Naive thymus-derived CD4-positive, alpha-beta T cell (primary cell): ENCODE results near the gene ROBO1. TPM values are rescaled to one million over a fixed set of nuclear protein-coding genes. Genes with fewer than 3 reads are reported as not detected.

ENCODE experiments used
- ATAC-seq: fragments of 150-1000 bp; cut with Tn5 transposase; 2 replicates; pipeline ENCODE4 v1.10.0; 2021; ENCODE audit warnings: mild to moderate bottlenecking, moderate library complexity
- CTCF ChIA-PET: fragments of 350-600 bp; sonication (Branson Sonifier 250); formaldehyde crosslinking; loops from one replicate; lab custom pipeline; 2021; ENCODE audit warnings: antibody characterized with exemption; lab: Charles Lee
- POLR2A ChIA-PET: fragments of 350-600 bp; sonication (Branson Sonifier 250); formaldehyde crosslinking; loops from one replicate; lab custom pipeline; 2021; ENCODE audit warnings: antibody characterized with exemption, inconsistent platforms; lab: Charles Lee
- DNase-seq, 9 donors: peaks; one replicate each; pipeline versions ENCODE4 v3.0.0 to v3.0.0-alpha.2; 2020 to 2022; ENCODE audit warnings: mixed read lengths in 1 of 9
- H3K27ac ChIP-seq: one replicate; pipeline ENCODE4 v1.7.0; 2013; ENCODE audit warnings: mild to moderate bottlenecking, low read depth, low read length, moderate library complexity
- H3K27me3 ChIP-seq, 2 donors: one replicate each; pipeline ENCODE4 v1.7.0; 2013; ENCODE audit warnings: low read length in 2 of 2, mild to moderate bottlenecking in 2 of 2, moderate library complexity in 2 of 2; ENCODE audit not compliant: control insufficient read depth in 2 of 2, insufficient read depth in 2 of 2
- H3K36me3 ChIP-seq, 3 experiments: 1 replicate in 2 of 3; 2 replicates in 1 of 3; pipeline ENCODE4 v1.7.0; 2013; ENCODE audit warnings: low read length in 3 of 3, mild to moderate bottlenecking in 3 of 3, moderate library complexity in 1 of 3; ENCODE audit not compliant: insufficient read depth in 3 of 3, control insufficient read depth in 2 of 3
- H3K4me1 ChIP-seq, 2 donors: one replicate each; pipeline ENCODE4 v1.7.0; 2013; ENCODE audit warnings: low read length in 2 of 2, mild to moderate bottlenecking in 2 of 2, moderate library complexity in 1 of 2; ENCODE audit not compliant: control insufficient read depth in 2 of 2, insufficient read depth in 2 of 2
- H3K4me3 ChIP-seq: 2 replicates; pipeline ENCODE4 v1.7.0; 2013; ENCODE audit warnings: mild to moderate bottlenecking, low read length
- H3K9me3 ChIP-seq, 3 experiments: 1 replicate in 2 of 3; 2 replicates in 1 of 3; pipeline ENCODE4 v1.7.0; 2013; ENCODE audit warnings: low read length in 3 of 3; ENCODE audit not compliant: control insufficient read depth in 2 of 3
- H3K27ac Mint-ChIP-seq, 9 donors: one replicate each; pipeline ENCODE4 v1.8.0; 2020 to 2022; ENCODE audit warnings: mixed read lengths in 9 of 9, mild to moderate bottlenecking in 8 of 9, moderate library complexity in 5 of 9, inconsistent platforms in 2 of 9
- H3K27me3 Mint-ChIP-seq, 5 donors: one replicate each; pipeline ENCODE4 v1.8.0; 2021 to 2022; ENCODE audit warnings: mixed read lengths in 5 of 5, mild to moderate bottlenecking in 1 of 5
- H3K36me3 Mint-ChIP-seq, 5 donors: one replicate each; pipeline ENCODE4 v1.8.0; 2020 to 2022; ENCODE audit warnings: mixed read lengths in 5 of 5, mild to moderate bottlenecking in 3 of 5, inconsistent platforms in 1 of 5
- H3K4me1 Mint-ChIP-seq, 7 donors: one replicate each; pipeline ENCODE4 v1.8.0; 2020 to 2022; ENCODE audit warnings: mixed read lengths in 7 of 7, mild to moderate bottlenecking in 3 of 7, inconsistent platforms in 1 of 7
- H3K4me3 Mint-ChIP-seq, 10 donors: one replicate each; pipeline ENCODE4 v1.8.0; 2020 to 2022; ENCODE audit warnings: mild to moderate bottlenecking in 10 of 10, mixed read lengths in 10 of 10, moderate library complexity in 6 of 10, inconsistent platforms in 2 of 10
- H3K9me3 Mint-ChIP-seq, 11 donors: one replicate each; pipeline ENCODE4 v1.8.0; 2020 to 2022; ENCODE audit warnings: mixed read lengths in 11 of 11, mild to moderate bottlenecking in 4 of 11, inconsistent platforms in 1 of 11, moderate library complexity in 1 of 11
- intact Hi-C, 2 donors: fragments of 100-400 bp; cut with micrococcal nuclease; formaldehyde crosslinking; loops; one replicate each; pipeline ENCODE4 v1.15.1; 2023
- polyA plus RNA-seq, 2 donors: library from polyadenylated mRNA; unstranded; fragments of 300-500 nt; fragmentation: Illumina TruSeq; gene quantifications; one replicate each; pipeline ENCODE4 v1.2.3, GENCODE V29; 2021
- total RNA-seq, 6 experiments: library from RNA in 5 of 6; stranded (reverse) in 5 of 6; gene quantifications; 1 replicate in 5 of 6; 2 replicates in 1 of 6; pipeline ENCODE4 v1.2.3 and lab custom pipeline; 2021 to 2026

Gene ROBO1
- total and polyA plus RNA-seq, 7 experiments from 2014 or later, result 0.08 to 0.59 (median 0.26) TPM; not detected in 2

- H3K4me3 Mint-ChIP-seq, result no peak overlapping the region
- no peaks in the 10 kb centered on the region for H3K9me3 ChIP-seq
- H3K27ac Mint-ChIP-seq, result no peak overlapping the region
- ATAC-seq (no peak), DNase-seq (no peak)
- intact Hi-C loops, result no loop called here
- H3K36me3 Mint-ChIP-seq, result no peaks in the 10 kb centered on the region
- no peaks in the 10 kb centered on the region for H3K27me3 Mint-ChIP-seq
- H3K9me3 Mint-ChIP-seq, result peaks cover 0 to 15% (median 8%) of the 10 kb centered on the region in 11 donors
- H3K4me3 ChIP-seq, result no peak overlapping the region
- ChIA-PET POLR2A (no interaction called here), CTCF (no interaction called here)
- H3K4me1 Mint-ChIP-seq, result no peaks in the 10 kb centered on the region
- H3K4me1 ChIP-seq, result no peaks in the 10 kb centered on the region
- no peaks in the 10 kb centered on the region for H3K27me3 ChIP-seq
- H3K36me3 ChIP-seq, result no peaks in the 10 kb centered on the region
- H3K27ac ChIP-seq, result no peak overlapping the region
Measured at GRCh38 chr3:79390352-79390751, 377.4 kb downstream of the ROBO1 start.

GRCh38 chr3:79385211-79385610 lies 382.6 kb downstream of the ROBO1 start:
- intact Hi-C loops, result no loop called here
- ChIA-PET POLR2A (no interaction called here), CTCF (no interaction called here)
- Histone ChIP-seq H3K27ac (no peak overlapping the region), H3K27me3 (no peaks in the 10 kb centered on the region), H3K36me3 (no peaks in the 10 kb centered on the region), H3K4me3 (no peak overlapping the region), H3K9me3 (no peaks in the 10 kb centered on the region), H3K4me1 (no peaks in the 10 kb centered on the region)
- no peak overlapping the region for H3K27ac Mint-ChIP-seq
- H3K36me3 Mint-ChIP-seq, result no peaks in the 10 kb centered on the region
- no peak overlapping the region for H3K4me3 Mint-ChIP-seq
- no peak for DNase-seq
- ATAC-seq, result no peak
- no peaks in the 10 kb centered on the region for H3K4me1 Mint-ChIP-seq
- peaks cover 0 to 8% (median 2%) of the 10 kb centered on the region in 11 donors for H3K9me3 Mint-ChIP-seq
- no peaks in the 10 kb centered on the region for H3K27me3 Mint-ChIP-seq

- Histone ChIP-seq H3K27ac (no peak overlapping the region), H3K4me1 (no peaks in the 10 kb centered on the region), H3K4me3 (no peak overlapping the region), H3K9me3 (no peaks in the 10 kb centered on the region), H3K36me3 (no peaks in the 10 kb centered on the region), H3K27me3 (no peaks in the 10 kb centered on the region)
- POLR2A ChIA-PET, result no interaction called here
- intact Hi-C loops, result no loop called here
- DNase-seq (no peak), ATAC-seq (no peak)
- no peak overlapping the region for H3K27ac Mint-ChIP-seq
- CTCF ChIA-PET, result no interaction called here
- peaks cover 0 to 7% (median 2%) of the 10 kb centered on the region in 11 donors for H3K9me3 Mint-ChIP-seq
- H3K4me3 Mint-ChIP-seq, result no peak overlapping the region
- H3K27me3 Mint-ChIP-seq, result no peaks in the 10 kb centered on the region
- no peaks in the 10 kb centered on the region for H3K36me3 Mint-ChIP-seq
- H3K4me1 Mint-ChIP-seq, result no peaks in the 10 kb centered on the region
Measured at GRCh38 chr3:79383402-79384012, 384.3 kb downstream of the ROBO1 start.

- intact Hi-C loops, result no loop called here
- DNase-seq (no peak), ATAC-seq (no peak)
- no peaks in the 10 kb centered on the region for H3K36me3 ChIP-seq
- no peaks in the 10 kb centered on the region for H3K27me3 ChIP-seq
- H3K27ac ChIP-seq, result no peak overlapping the region
- Mint-ChIP-seq H3K27me3 (no peaks in the 10 kb centered on the region), H3K4me3 (no peak overlapping the region), H3K4me1 (no peaks in the 10 kb centered on the region), H3K9me3 (peaks cover 0 to 15% (median 4%) of the 10 kb centered on the region in 11 donors), H3K27ac (no peak overlapping the region), H3K36me3 (no peaks in the 10 kb centered on the region)
- H3K4me1 ChIP-seq, result no peaks in the 10 kb centered on the region
- ChIA-PET CTCF (no interaction called here), POLR2A (no interaction called here)
- H3K4me3 ChIP-seq, result no peak overlapping the region
- H3K9me3 ChIP-seq, result no peaks in the 10 kb centered on the region
Measured at GRCh38 chr3:79380581-79380980, 387.2 kb downstream of the ROBO1 start.

- DNase-seq (no peak), ATAC-seq (no peak)
- no peaks in the 10 kb centered on the region for H3K4me1 ChIP-seq
- no peak overlapping the region for H3K4me3 ChIP-seq
- no peaks in the 10 kb centered on the region for H3K27me3 ChIP-seq
- no peaks in the 10 kb centered on the region for H3K4me1 Mint-ChIP-seq
- H3K27ac ChIP-seq, result no peak overlapping the region
- H3K9me3 Mint-ChIP-seq, result peaks cover 0 to 15% (median 4%) of the 10 kb centered on the region in 11 donors
- CTCF ChIA-PET, result no interaction called here
- no peaks in the 10 kb centered on the region for H3K9me3 ChIP-seq
- intact Hi-C loops, result no loop called here
- POLR2A ChIA-PET, result no interaction called here
- H3K27ac Mint-ChIP-seq, result no peak overlapping the region
- no peaks in the 10 kb centered on the region for H3K36me3 ChIP-seq
- no peak overlapping the region for H3K4me3 Mint-ChIP-seq
- H3K27me3 Mint-ChIP-seq, result no peaks in the 10 kb centered on the region
- H3K36me3 Mint-ChIP-seq, result no peaks in the 10 kb centered on the region
Measured at GRCh38 chr3:79378064-79378463, 389.7 kb downstream of the ROBO1 start.

- H3K27ac ChIP-seq, result no peak overlapping the region
- CTCF ChIA-PET, result no interaction called here
Measured at GRCh38 chr3:79369306-79369705, 398.5 kb downstream of the ROBO1 start.

GRCh38 chr3:79368403-79368802 lies 399.4 kb downstream of the ROBO1 start:
- ATAC-seq (no peak), DNase-seq (no peak)
- Mint-ChIP-seq H3K4me1 (no peaks in the 10 kb centered on the region), H3K4me3 (no peak overlapping the region), H3K36me3 (peaks cover 0 to 4% (median 0%) of the 10 kb centered on the region in 5 donors), H3K9me3 (peaks cover 0 to 13% (median 5%) of the 10 kb centered on the region in 11 donors), H3K27ac (no peak overlapping the region), H3K27me3 (no peaks in the 10 kb centered on the region)
- Histone ChIP-seq H3K27me3 (no peaks in the 10 kb centered on the region), H3K9me3 (no peaks in the 10 kb centered on the region), H3K27ac (no peak overlapping the region), H3K36me3 (no peaks in the 10 kb centered on the region), H3K4me1 (no peaks in the 10 kb centered on the region), H3K4me3 (no peak overlapping the region)
- CTCF ChIA-PET, result interaction anchor here (0.7 kb wide), 1 partner anchor 1222 kb away, joined by 3 read pairs; no protein-coding TSS in a partner anchor
- POLR2A ChIA-PET, result no interaction called here
- intact Hi-C loops, result no loop called here

More at GRCh38 chr3:79369306-79369705, 398.5 kb downstream of the ROBO1 start:
- Histone ChIP-seq H3K4me1 (no peaks in the 10 kb centered on the region), H3K36me3 (no peaks in the 10 kb centered on the region), H3K27me3 (no peaks in the 10 kb centered on the region), H3K4me3 (no peak overlapping the region), H3K9me3 (no peaks in the 10 kb centered on the region)
- Mint-ChIP-seq H3K4me1 (no peaks in the 10 kb centered on the region), H3K36me3 (peaks cover 0 to 4% (median 0%) of the 10 kb centered on the region in 5 donors), H3K27ac (no peak overlapping the region), H3K4me3 (no peak overlapping the region), H3K9me3 (peaks cover 0 to 13% (median 5%) of the 10 kb centered on the region in 11 donors), H3K27me3 (no peaks in the 10 kb centered on the region)
- no peak for ATAC-seq
- no peak for DNase-seq
- intact Hi-C loops, result no loop called here
- POLR2A ChIA-PET, result no interaction called here
